ENCODE results near the gene PRKAG2. TPM values are rescaled to one million over a fixed set of nuclear protein-coding genes. Genes with fewer than 3 reads are reported as not detected.

The PRKAG2 gene
- total RNA-seq, 2 donors from 2014 or later, result 22.1 to 35.7 TPM

Other genes with a start within 250 kb of the PRKAG2 start
- not detected for gene GALNTL5, start 79.3 kb upstream of the PRKAG2 start, total RNA-seq
- gene GALNT11, start 148.6 kb upstream of the PRKAG2 start, total RNA-seq, result 10 to 100 TPM; 13.0 to 22.6 TPM

Measured in activated naive CD4-positive, alpha-beta T cell treated with anti-CD3 and anti-CD28 coated beads, Interleukin-2, amount 50 U/mL, for 72 hours (primary cell).